NCI-H1092 treated with DMSO at 0.1 percent for 48 hours (cell line): ENCODE measurements around the gene ATXN3.
A peak's percentile ranks its signal among the peaks of the same experiment; 100 is the strongest.

Experiments
- DNase-seq: peaks from one replicate; lab custom pipeline; 2025; lab: John Stamatoyannopoulos, UW

The ATXN3 gene

DNA sequence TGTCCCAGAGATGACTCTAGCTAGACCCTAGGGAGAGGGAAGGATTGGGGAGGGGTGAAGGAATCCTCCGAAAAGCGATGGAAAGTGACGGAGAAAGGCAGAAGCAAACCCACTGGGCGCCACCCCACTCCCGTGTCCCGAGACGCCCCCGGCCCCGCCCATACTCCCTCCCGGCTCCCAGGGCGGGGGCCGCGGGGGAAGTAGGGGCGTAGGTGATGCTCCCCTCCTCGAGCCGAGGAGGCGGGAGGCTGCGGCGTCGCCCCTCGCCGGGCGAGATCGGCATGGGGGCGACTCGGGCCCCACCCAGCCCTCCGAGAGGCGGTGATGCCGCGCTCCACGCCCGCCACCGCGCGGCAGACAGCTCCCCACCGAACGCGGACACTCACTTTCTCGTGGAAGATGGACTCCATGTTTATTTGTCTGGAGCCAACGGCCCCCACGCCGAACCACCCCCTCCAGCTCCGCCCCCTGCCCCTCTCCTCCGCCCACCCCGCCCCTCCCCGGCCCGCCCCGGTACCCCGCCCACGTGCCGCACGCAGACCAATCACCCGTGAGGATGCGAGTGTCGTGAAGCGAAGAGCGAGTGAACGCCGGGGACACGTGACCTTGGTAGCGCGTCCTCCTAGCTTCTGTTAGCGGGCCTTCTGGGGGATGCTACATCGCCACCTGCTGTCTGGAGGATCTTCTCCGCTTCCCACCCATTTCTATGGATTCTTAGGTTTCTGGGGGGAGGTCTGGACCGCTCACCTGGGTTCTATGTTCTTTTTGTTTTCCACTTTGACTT is at the start of gene ATXN3:
Gene ATXN3 (minus strand): TSS at position 440 of the 784 bp plus-strand sequence. CDS start 30 bp downstream, at position 410.
- peak; percentile 97 for DNase-seq

DNA sequence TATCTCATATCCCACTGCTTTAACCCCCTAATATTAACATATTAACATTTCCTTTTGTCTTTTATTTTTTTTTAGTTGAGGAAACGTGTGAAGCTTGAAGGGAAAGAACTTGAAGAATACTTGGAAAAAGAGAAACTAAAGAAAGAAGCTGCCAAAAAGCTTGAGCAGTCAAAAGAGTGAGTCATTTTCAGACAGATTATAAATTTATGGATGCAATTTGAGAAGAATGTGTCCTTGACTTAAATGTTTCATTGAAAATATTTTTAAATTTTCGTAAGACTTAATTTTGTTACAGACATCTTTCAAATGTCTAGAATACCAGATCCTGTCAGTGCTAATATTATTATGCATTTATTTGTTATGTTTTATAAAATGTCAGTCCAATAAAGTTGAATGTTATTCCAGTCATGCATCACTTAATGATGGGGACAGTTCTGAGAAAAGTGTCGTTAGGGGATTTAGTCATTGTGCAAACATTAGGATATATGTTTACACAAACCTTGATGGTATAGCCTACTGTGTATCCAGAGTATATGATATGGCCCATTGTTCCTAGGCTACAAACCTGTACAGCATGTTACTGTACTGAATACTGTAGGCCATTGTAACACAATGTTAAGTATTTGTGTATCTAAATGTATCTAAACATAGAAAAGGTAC is 48.0 kb upstream of the ATXN3 start:
- DNase-seq = no peak

DNA sequence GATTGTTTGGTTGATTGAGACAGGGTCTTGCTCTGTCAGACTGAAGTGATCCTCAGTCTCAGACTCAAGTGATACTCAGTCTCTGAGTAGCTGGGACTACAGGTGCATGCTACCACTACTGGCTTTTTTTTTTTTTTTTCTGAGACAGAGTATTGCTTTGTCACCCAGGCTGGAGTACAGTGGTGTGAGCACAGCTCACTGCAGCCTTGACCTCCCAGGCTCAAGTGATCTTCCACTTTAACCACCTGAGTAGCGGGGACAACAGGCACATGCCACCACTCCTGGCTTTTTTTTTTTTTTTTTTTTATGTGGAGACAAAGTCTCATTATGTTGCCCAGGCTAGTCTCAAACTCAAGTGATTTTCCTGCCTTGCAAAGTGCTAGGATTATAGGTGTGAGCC is 47.2 kb upstream of the ATXN3 start:
- DNase-seq = no peak

DNA sequence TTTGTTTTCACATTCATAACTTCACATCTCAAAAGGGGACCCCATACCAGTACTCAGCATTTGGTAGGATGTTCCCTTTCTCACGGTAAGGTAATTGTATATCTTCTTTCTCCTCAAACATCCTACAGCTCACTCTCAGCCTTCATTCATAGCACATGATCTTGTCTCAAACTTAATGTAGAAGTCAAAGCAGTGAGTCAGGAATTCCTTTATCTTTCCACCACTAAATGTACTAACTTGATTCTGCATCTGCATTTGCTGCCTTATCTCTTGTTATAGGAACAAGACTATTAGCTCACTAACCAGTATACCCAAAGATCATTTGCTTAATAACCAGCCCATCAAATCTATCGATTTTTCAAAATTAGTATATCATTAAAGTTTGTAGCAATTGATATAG is 38.3 kb upstream of the ATXN3 start:
- no peak for DNase-seq

DNA sequence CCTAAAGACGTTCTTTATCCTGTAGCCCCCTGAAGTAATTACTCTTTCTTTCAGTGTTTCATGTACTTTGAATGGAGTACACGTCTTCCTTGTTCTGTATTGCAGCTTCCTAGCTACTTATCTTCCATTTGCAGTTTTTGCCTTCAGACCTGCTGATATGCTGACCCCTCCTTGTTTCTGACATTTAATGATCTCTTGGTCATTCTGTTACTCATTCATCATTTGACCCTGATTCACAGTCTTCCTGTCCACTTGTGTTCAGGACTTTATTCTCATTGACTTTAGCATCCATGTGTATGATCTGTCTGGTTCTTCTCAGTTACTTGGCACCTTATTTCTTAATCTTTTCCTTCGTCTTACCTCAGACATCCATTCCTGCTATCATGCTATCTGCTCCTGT is 37.6 kb upstream of the ATXN3 start:
- no peak for DNase-seq

DNA sequence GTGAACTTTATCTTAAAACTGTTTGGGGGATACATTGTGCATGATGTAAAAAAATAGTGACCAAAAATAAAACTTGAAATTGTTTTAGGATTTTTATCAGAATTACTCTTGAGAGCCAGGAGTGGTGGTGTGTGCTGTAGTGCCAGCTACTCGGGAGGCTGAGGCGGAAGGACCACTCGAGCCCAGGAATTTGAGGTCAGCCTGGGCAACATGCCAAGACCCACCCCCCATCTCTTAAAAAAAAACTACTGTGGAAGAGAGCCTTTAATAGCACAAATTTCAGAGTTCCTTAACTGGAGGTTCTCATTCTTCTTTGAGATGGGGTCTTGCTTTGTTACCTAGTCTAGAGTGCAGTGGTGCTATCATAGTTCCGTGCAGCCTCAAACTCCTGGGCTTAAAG is 36.9 kb upstream of the ATXN3 start:
- no peak for DNase-seq

DNA sequence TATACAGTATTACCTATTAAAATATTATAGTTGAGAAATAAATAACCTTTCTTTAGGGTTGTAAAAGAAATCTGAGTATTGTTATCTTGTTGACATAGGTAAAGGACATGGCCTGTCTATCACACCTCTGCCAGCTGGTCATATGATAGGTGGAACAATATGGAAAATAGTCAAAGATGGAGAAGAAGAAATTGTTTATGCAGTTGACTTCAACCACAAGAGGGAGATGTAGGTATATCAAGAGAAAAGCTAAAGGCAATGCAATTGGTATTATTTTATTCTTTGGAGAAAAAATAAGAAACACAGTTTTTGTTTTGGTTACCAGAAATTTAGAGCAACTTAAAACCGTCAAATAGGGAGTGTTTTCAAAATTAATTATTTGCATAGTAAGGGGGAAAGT is 28.9 kb upstream of the ATXN3 start:
- DNase-seq = peak; percentile 14

DNA sequence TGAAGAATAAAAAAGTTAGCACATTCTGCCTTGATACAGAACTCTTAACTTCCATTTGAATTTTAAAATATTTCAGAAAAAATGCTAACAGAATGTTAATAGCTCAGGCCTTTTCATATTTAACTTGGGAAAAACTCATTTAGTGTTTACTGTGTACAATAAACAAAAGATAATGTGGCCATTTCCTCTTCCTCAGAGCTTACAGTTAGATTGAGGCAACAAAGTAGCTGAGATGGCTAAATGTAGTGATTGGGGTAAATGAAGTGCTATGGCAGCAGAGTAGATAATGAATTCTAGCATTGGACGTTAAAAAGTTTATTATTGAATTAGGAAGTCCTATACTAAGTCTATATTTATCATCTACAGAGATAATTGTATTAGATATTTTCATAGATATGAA is 28.1 kb upstream of the ATXN3 start:
- DNase-seq = no peak

DNA sequence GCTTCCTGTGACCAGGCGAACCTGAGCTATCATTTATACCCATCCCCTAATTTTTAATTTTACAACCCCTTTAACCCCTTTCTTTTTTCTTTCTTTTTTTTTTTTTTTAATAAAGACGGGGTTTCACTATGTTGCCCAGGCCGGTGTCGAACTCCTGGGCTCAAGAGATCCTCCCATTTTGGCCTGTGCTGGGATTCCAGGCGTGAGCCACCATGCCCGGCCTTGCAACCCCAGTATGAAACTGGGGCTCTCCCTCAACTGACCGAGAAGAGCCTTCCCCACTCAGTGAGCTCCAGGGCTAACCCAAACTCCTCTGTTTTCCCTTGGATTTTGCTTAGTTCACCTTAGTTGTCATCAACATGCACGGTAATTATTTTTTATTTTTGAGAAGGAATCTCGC is 16.4 kb upstream of the ATXN3 start:
- DNase-seq = no peak

DNA sequence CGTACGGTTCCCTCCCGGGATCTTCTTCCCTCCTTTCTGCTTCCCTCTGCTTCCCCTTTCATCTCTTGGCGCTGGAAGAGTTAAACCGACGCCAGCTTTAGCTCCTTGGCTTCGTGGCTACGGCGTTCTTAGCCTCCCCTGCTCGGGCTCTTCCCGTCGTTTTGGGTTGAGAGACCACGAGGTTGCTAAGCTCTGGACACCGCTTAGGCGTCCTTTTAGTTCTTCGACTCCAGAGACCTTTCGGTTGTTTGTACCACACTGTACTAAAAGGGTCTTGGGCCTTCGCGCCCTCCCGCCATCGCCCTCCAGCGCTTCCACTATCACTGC is 15.9 kb upstream of the ATXN3 start:
- peak; percentile 47 for DNase-seq

DNA sequence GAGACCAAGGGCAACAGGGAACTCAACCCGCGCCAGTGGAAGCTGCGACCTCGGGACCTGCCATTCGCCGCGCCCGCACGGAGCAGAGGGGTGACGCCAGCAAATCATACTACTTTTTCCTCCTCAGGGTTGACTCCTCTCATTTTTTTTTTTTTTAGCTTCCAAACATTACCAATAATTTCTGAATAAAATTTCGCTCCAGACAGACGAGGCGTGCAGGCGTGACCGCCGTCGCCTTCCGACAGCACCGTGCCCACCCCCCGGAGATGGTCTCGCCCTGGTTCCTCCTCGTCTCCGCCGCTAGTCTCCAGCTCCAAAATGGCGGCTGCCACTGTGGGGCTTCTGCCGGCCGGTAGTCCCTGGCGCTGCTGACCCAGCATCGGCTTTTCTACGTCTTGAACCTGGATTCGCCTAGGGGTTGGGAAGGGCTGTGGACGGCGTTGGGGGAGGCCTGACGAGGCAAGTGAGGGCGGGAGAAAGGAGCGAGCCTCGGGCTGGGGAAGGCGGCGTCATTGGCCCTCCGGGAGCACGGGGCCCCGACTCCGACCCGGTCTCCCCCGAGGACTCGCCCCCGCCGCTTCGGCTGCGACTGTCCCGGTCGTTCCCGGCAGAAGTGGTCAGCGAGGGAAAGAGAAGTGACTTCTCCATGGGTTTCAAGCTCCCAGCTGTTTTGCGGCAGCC is 15.4 kb upstream of the ATXN3 start, which contains the start of the genes CPSF2 and NDUFB1:
Gene CPSF2 (plus strand): TSS at position 300 of the 681 bp plus-strand sequence. CDS start 9,016 bp downstream, outside the sequence.
Gene NDUFB1 (minus strand): TSS at position 37 of the 681 bp plus-strand sequence. CDS start 4,069 bp downstream, outside the sequence.
- peak; percentile 95 for DNase-seq

DNA sequence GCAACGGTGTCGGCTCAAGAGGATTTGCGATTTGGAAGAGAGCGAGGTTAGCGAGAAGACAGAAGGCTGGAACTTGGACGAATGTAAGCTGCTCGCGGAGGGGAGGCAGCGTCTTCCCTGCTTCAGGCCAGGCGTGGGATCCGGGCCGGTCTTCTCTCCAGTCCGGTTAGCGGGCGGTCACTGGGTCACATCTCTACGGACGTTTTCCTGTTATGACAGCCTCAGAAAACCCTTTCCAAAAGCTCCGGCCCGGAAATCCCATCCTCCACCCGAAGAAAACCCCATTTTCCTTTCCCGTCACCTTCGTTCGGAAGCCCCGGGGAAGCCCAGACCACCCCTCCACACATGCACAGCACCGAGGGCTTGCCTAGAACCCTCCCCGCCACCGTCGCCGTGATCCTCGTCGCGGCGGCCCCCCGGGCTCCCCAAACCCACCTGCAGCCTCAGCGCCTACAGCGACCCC is 14.9 kb upstream of the ATXN3 start:
- peak; percentile 67 for DNase-seq

DNA sequence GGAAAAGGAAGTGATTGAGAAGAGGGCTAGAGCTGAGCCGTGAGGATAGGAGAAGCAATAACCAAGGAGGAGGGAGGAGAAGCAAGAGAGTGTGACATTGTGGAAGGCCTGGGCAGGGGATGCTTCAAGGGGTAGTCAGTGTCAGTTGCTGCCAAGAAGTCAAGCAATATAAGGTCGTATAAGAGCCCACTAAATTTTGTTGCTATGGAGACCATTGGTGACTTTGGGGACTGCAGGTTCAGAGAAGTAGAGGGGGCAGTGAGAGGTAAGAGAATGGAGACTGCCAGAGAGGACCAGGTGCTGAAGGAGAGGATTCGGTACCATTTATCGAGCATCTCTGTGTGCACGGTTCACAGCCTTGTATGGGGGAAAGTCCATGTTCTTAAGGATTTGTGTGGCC is 3.1 kb upstream of the ATXN3 start:
- no peak for DNase-seq

DNA sequence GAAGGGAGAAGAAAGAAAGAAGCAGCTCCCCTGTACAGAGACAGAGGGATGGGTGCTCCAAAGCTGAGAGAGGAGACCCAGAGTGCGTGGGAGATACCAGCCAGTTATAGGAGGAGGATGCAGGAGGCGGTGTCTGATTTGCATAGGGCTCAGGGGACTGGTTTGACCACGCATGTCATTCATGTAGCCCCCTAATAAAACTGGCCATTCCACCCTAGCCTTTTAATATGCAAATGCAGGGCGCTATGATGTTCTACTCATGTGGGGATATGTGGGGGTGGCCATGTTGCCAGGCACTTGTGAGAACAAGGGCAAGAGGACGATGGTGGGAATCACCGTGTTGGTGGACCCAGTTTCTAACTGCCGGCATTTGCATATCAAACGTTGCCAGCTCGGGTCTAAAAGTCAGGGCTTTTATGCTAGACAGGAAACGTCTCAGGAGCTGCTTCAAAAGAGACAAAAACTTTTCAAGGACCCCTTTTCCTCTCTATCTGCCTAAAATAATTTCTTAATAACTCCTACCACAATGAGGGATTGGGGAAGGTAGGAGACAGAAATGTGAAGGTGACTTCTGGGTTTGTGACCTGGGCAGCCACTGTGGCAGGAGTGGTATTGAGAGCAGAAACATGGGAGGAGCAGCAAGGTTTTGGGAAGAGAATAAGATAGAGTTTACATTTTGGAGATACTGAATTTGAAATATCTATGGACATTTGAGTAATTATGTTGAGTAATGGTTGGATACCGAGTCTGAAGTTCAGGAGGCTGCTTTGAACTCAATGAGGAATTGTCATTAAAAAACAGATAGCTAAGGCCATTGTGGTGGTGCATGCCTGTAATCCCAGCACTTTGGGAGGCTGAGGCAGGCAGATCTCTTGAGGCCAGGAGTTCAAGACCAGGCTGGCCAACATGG is 2.2 kb upstream of the ATXN3 start:
- DNase-seq = no peak

DNA sequence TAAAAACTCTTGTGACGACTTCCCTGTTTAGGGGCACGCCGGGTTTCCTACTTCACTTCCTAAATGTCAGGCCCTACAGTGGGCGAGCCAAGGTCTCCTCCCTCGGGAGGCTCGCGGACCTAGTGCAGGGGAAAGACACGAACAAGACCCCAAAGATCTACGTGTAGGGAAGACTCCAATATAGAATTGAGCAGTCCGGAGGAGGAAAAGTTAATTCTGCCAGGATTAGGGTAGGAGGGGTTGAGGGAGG is 564 bp downstream of the ATXN3 start:
- peak; percentile 55 for DNase-seq

DNA sequence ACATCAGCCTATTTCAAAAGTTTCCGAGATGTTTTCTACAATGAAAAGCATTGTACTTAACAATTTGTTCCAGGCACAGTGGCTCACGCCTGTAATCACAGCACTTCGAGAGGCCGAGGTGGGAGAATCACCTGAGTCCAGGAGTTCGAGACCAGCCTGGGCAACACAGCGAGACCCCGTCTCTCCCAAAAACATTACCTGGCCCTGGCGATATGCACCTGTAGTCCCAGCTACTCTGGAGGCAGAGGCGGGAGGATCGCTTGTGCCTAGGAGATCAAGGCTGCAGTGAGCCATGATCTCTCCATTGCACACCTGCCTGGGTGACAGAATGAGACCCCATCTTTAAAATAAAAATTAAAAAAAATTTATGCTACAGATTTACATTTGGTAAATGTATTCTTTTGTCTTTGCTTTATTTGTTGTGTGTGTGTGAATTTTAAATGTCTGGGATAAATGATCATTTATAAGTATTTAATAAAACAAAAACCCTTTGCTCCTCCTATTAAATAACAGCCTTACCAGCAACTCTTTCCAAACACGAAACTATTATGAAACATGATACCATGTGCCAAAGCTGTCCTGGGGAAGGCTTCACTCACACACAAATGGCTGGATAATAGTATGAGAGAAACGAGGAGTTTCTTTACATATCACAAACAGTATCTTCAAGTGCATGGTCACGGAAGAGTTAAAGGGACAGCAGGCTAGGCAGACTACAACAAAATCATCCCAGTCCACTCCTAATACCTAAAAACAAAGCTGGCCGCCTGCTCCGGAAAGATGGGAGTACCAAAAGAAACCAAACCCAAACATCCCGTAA is 1.1 kb downstream of the ATXN3 start:
- DNase-seq = peak; percentile 14

DNA sequence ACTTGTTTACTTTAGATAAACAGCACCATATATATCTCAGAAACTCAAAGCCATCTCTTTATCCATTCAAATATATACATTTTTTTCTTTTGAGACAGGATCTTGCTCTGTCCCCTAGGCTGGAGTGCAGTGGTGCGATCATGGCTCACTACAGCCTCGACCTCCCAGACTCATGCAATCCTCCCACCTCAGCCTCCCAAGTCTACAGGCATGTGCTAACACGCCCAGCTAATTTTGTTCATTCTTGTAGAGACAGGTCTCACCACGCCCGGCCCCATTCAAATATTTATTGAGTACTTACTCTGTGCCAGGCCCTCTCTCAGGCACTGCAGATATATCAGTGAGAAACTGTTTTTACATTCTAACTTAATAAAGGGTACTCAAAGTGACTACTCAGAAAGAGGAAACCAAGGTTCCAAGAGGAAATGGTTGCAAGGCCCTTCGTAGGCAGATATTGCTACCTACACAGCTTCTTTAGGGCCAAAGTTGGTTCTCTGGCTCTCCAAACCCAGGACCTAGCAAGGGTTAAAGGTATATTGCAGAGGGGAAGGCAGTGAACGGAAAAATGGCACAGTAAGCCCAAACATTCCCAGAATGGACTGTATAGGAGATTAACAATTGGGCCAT is 2.9 kb downstream of the ATXN3 start:
- DNase-seq = no peak

DNA sequence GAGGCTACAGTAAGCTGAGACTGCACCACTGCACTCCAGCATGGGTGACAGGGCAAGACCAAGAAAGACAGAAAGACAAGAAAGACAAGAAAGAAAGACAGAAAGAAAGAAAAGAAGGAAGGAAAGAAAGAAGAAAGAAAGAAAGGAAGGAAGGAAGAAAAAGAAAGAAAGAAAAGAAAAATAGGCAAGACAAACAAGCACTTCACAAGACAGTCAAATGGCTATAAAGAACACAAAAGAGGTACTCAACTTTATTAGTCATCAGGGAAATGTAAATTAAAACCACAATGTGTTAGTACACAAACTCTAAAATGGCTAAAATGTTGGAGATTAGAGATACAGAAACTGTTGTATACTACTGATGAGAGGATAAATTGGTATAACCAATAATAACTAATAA is 6.6 kb downstream of the ATXN3 start:
- no peak for DNase-seq

DNA sequence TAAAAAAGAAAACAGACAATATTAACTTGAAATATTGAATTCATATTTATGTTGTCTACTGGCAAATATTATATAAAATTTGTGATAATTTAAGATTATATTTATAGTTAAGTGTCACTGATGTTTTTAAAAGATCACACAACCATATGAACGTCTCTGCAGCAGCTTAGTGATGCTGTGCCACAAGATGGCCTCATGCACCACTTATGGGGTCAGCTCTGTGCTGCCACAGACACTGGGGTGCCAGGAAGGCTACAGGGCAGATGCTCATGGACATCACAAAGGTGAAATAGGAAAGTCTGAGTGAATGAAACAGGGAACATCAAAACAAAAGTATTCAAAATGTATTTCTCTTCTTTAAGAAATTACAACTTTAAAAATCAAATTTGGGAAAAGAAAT is 13.1 kb downstream of the ATXN3 start:
- DNase-seq = peak; percentile 10

DNA sequence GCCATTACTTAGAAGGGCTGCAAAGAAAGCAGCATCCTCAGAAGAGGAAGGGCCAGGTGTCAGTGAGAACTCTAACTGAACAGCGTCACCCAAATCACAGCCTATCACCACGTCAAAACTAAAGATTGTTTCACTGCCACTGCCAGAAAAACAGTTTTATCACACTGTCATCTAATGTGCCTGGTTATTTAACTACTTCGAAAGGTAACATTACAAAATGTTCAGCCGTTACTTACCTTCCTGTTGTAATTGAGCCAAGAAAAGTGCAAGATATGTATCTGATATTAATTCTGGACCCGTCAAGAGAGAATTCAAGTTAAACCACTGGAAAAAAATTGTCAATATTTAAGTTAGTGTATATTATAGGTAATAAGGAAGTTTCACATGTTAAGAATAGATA is 17.9 kb downstream of the ATXN3 start:
- no peak for DNase-seq

DNA sequence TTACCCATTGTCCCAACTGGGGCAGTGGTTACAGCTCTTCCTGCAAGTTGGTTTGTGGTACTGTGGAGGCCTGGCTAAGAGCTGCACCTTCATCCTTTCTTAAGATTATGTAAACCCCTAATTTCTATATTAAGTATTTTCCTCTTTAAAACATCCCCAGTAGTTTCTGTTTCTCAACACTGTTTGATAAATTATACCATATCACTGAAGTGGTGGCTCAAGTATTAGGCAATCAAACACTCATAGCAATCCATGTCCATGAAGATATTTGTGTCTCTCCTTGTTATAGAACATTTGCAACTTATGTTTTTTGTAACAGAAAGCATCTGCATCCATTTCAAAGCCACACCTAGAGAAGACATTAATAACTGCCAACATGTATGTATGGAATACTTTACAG is 31.8 kb downstream of the ATXN3 start:
- DNase-seq = no peak
